Stimulated activated CD4-positive, alpha-beta T cell treated with anti-CD3 and anti-CD28 coated beads, TNF-alpha, amount 100 ng/mL, for 48 hours (primary cell): ENCODE results near the gene NFKBIA.
"Not testable (repeated sequence)": the region's sequence is repeated elsewhere in the genome, so short reads cannot be mapped to it uniquely, and the experiment has no call there.

ENCODE experiments used
- DNase-seq, 3 donors: peaks; one replicate each; pipeline ENCODE4 v3.0.0-alpha.2; 2020; ENCODE audit warnings: low read depth in 3 of 3

NFKBIA gene

GRCh38 chr14:35390577-35391387 is 13.8 kb downstream of the NFKBIA start:
- DNase-seq, result no peak

- no peak for DNase-seq
These were observed 15.3 kb downstream of the NFKBIA start for GRCh38 chr14:35389315-35389667.

- no peak for DNase-seq
These were observed 15.8 kb downstream of the NFKBIA start for GRCh38 chr14:35388656-35389314.

- DNase-seq, result no peak
These were observed 16.6 kb downstream of the NFKBIA start for GRCh38 chr14:35387713-35388579.

- no peak for DNase-seq
These were observed 17.3 kb downstream of the NFKBIA start for GRCh38 chr14:35387219-35387618.

GRCh38 chr14:35386673-35387125 is 17.9 kb downstream of the NFKBIA start:
- no peak for DNase-seq

GRCh38 chr14:35385042-35385839 is 19.3 kb downstream of the NFKBIA start:
- DNase-seq, result no peak

- DNase-seq, result no peak
These were observed 20.0 kb downstream of the NFKBIA start for GRCh38 chr14:35384455-35385041.

GRCh38 chr14:35383569-35384454 is 20.7 kb downstream of the NFKBIA start:
- DNase-seq, result no peak

GRCh38 chr14:35380794-35381193 is 23.8 kb downstream of the NFKBIA start:
- no peak for DNase-seq

- DNase-seq, result not testable (repeated sequence)
These were observed 25.2 kb downstream of the NFKBIA start for GRCh38 chr14:35379234-35379933.

- no peak for DNase-seq
These were observed 25.9 kb downstream of the NFKBIA start for GRCh38 chr14:35378425-35379233.

- DNase-seq, result no peak
These were observed 29.0 kb downstream of the NFKBIA start for GRCh38 chr14:35375558-35376025.

- DNase-seq, result no peak
These were observed 30.3 kb downstream of the NFKBIA start for GRCh38 chr14:35374263-35374712.

GRCh38 chr14:35373208-35373607 is 31.3 kb downstream of the NFKBIA start:
- DNase-seq, result not testable (repeated sequence)

GRCh38 chr14:35370969-35371368 is 33.6 kb downstream of the NFKBIA start:
- DNase-seq, result no peak

GRCh38 chr14:35369701-35370191 is 34.8 kb downstream of the NFKBIA start:
- DNase-seq, result no peak
